Activated naive CD4-positive, alpha-beta T cell treated with anti-CD3 and anti-CD28 coated beads, Interleukin-2, amount 50 U/mL, for 24 hours (primary cell): ENCODE data around the gene RAB8B.

Source experiments
- H3K27ac Mint-ChIP-seq: one replicate; pipeline ENCODE4 v1.8.0; 2021; ENCODE audit warnings: mild to moderate bottlenecking, mixed read lengths
- H3K27me3 Mint-ChIP-seq: one replicate; pipeline ENCODE4 v1.8.0; 2021; ENCODE audit warnings: mixed read lengths
- H3K36me3 Mint-ChIP-seq: one replicate; pipeline ENCODE4 v1.8.0; 2021; ENCODE audit warnings: mixed read lengths
- H3K4me1 Mint-ChIP-seq: one replicate; pipeline ENCODE4 v1.8.0; 2021; ENCODE audit warnings: mixed read lengths
- H3K4me3 Mint-ChIP-seq: one replicate; pipeline ENCODE4 v1.8.0; 2021; ENCODE audit warnings: mild to moderate bottlenecking, mixed read lengths
- H3K9me3 Mint-ChIP-seq: one replicate; pipeline ENCODE4 v1.8.0; 2021; ENCODE audit warnings: mixed read lengths

Gene RAB8B

GRCh38 chr15:63255489-63255990, 66.1 kb downstream of the RAB8B start:
- no peaks in the 10 kb centered on the region for H3K9me3 Mint-ChIP-seq
- H3K27ac Mint-ChIP-seq, result peak overlapping the region; percentile 81
- H3K36me3 Mint-ChIP-seq, result peaks cover 23% of the 10 kb centered on the region

GRCh38 chr15:63256433-63257274, 67.2 kb downstream of the RAB8B start:
- no peaks in the 10 kb centered on the region for H3K9me3 Mint-ChIP-seq
- H3K36me3 Mint-ChIP-seq, result peaks cover 27% of the 10 kb centered on the region
- no peaks in the 10 kb centered on the region for H3K27me3 Mint-ChIP-seq
- peaks cover 25% of the 10 kb centered on the region for H3K4me1 Mint-ChIP-seq
- peak overlapping the region; percentile 77 for H3K27ac Mint-ChIP-seq
- H3K4me3 Mint-ChIP-seq, result no peak overlapping the region

More at GRCh38 chr15:63255489-63255990, 66.1 kb downstream of the RAB8B start:
- Mint-ChIP-seq H3K27me3 (no peaks in the 10 kb centered on the region), H3K4me1 (peaks cover 28% of the 10 kb centered on the region), H3K4me3 (no peak overlapping the region)

- Mint-ChIP-seq H3K9me3 (no peaks in the 10 kb centered on the region), H3K27me3 (no peaks in the 10 kb centered on the region), H3K27ac (peak overlapping the region; percentile 17), H3K36me3 (peaks cover 33% of the 10 kb centered on the region), H3K4me3 (no peak overlapping the region), H3K4me1 (peaks cover 20% of the 10 kb centered on the region)
Observed at GRCh38 chr15:63258658-63259057, 69.3 kb downstream of the RAB8B start.

GRCh38 chr15:63260791-63261190, 71.4 kb downstream of the RAB8B start:
- H3K4me3 Mint-ChIP-seq, result no peak overlapping the region
- no peaks in the 10 kb centered on the region for H3K9me3 Mint-ChIP-seq
- H3K36me3 Mint-ChIP-seq, result peaks cover 29% of the 10 kb centered on the region
- H3K27me3 Mint-ChIP-seq, result no peaks in the 10 kb centered on the region
- H3K4me1 Mint-ChIP-seq, result peaks cover 19% of the 10 kb centered on the region
- H3K27ac Mint-ChIP-seq, result peak overlapping the region; percentile 35

- Mint-ChIP-seq H3K27me3 (no peaks in the 10 kb centered on the region), H3K27ac (peak overlapping the region; percentile 35), H3K4me3 (no peak overlapping the region), H3K9me3 (no peaks in the 10 kb centered on the region), H3K4me1 (peaks cover 15% of the 10 kb centered on the region), H3K36me3 (peaks cover 25% of the 10 kb centered on the region)
Observed at GRCh38 chr15:63261311-63261710, 71.9 kb downstream of the RAB8B start.

GRCh38 chr15:63263519-63263918, 74.1 kb downstream of the RAB8B start:
- Mint-ChIP-seq H3K36me3 (peaks cover 23% of the 10 kb centered on the region), H3K27ac (no peak overlapping the region)

GRCh38 chr15:63264688-63265293, 75.4 kb downstream of the RAB8B start:
- no peaks in the 10 kb centered on the region for H3K9me3 Mint-ChIP-seq
- H3K4me1 Mint-ChIP-seq, result peaks cover 16% of the 10 kb centered on the region
- peak overlapping the region; percentile 80 for H3K27ac Mint-ChIP-seq
- no peak overlapping the region for H3K4me3 Mint-ChIP-seq
- H3K36me3 Mint-ChIP-seq, result peaks cover 31% of the 10 kb centered on the region
- H3K27me3 Mint-ChIP-seq, result no peaks in the 10 kb centered on the region

More at GRCh38 chr15:63263519-63263918, 74.1 kb downstream of the RAB8B start:
- Mint-ChIP-seq H3K4me1 (peaks cover 10% of the 10 kb centered on the region), H3K4me3 (no peak overlapping the region), H3K9me3 (no peaks in the 10 kb centered on the region), H3K27me3 (no peaks in the 10 kb centered on the region)

GRCh38 chr15:63274427-63274826, 85.0 kb downstream of the RAB8B start:
- no peaks in the 10 kb centered on the region for H3K9me3 Mint-ChIP-seq
- peaks cover 11% of the 10 kb centered on the region for H3K36me3 Mint-ChIP-seq
- peak overlapping the region; percentile 81 for H3K27ac Mint-ChIP-seq
- no peaks in the 10 kb centered on the region for H3K27me3 Mint-ChIP-seq
- peaks cover 38% of the 10 kb centered on the region for H3K4me1 Mint-ChIP-seq
- H3K4me3 Mint-ChIP-seq, result peak overlapping the region; percentile 15

GRCh38 chr15:63276342-63277037, 87.1 kb downstream of the RAB8B start:
- Mint-ChIP-seq H3K4me3 (peak overlapping the region; percentile 88), H3K27ac (peak overlapping the region; percentile 92), H3K36me3 (peaks cover 4% of the 10 kb centered on the region), H3K9me3 (no peaks in the 10 kb centered on the region), H3K4me1 (peaks cover 39% of the 10 kb centered on the region), H3K27me3 (no peaks in the 10 kb centered on the region)

- no peaks in the 10 kb centered on the region for H3K9me3 Mint-ChIP-seq
- no peaks in the 10 kb centered on the region for H3K27me3 Mint-ChIP-seq
- peak within 1 kb of the TSS; percentile 92 for H3K27ac Mint-ChIP-seq
- H3K36me3 Mint-ChIP-seq, result peaks cover 4% of the 10 kb centered on the region
- peak within 1 kb of the TSS; percentile 88 for H3K4me3 Mint-ChIP-seq
- peaks cover 39% of the 10 kb centered on the region for H3K4me1 Mint-ChIP-seq
Observed at GRCh38 chr15:63277038-63277892, 87.9 kb downstream of the RAB8B start, which contains the start of gene APH1B. APH1B (plus strand) TSS chr15:63277605; CDS start chr15:63277624, 19 bp downstream.

GRCh38 chr15:63277893-63278456, 88.6 kb downstream of the RAB8B start:
- Mint-ChIP-seq H3K4me3 (peak overlapping the region; percentile 81), H3K27me3 (no peaks in the 10 kb centered on the region), H3K9me3 (no peaks in the 10 kb centered on the region), H3K36me3 (peaks cover 2% of the 10 kb centered on the region), H3K27ac (peak overlapping the region; percentile 65), H3K4me1 (peaks cover 40% of the 10 kb centered on the region)

GRCh38 chr15:63283126-63283525, 93.7 kb downstream of the RAB8B start:
- no peak overlapping the region for H3K4me3 Mint-ChIP-seq
- H3K4me1 Mint-ChIP-seq, result peaks cover 24% of the 10 kb centered on the region
- H3K27me3 Mint-ChIP-seq, result no peaks in the 10 kb centered on the region
- H3K27ac Mint-ChIP-seq, result no peak overlapping the region
- peaks cover 9% of the 10 kb centered on the region for H3K36me3 Mint-ChIP-seq
- no peaks in the 10 kb centered on the region for H3K9me3 Mint-ChIP-seq

- no peak overlapping the region for H3K4me3 Mint-ChIP-seq
- no peaks in the 10 kb centered on the region for H3K27me3 Mint-ChIP-seq
- H3K9me3 Mint-ChIP-seq, result no peaks in the 10 kb centered on the region
- no peak overlapping the region for H3K27ac Mint-ChIP-seq
- H3K36me3 Mint-ChIP-seq, result peaks cover 9% of the 10 kb centered on the region
- peaks cover 21% of the 10 kb centered on the region for H3K4me1 Mint-ChIP-seq
Observed at GRCh38 chr15:63284335-63284734, 94.9 kb downstream of the RAB8B start.

GRCh38 chr15:63287109-63287508, 97.7 kb downstream of the RAB8B start:
- no peaks in the 10 kb centered on the region for H3K9me3 Mint-ChIP-seq
- H3K27me3 Mint-ChIP-seq, result no peaks in the 10 kb centered on the region

More at GRCh38 chr15:63287109-63287508, 97.7 kb downstream of the RAB8B start:
- Mint-ChIP-seq H3K4me3 (no peak overlapping the region), H3K36me3 (peaks cover 7% of the 10 kb centered on the region), H3K27ac (no peak overlapping the region), H3K4me1 (peaks cover 19% of the 10 kb centered on the region)
